Liver (tissue), 3 donors: ENCODE results near the gene TBC1D8B.
A peak's percentile ranks its signal among the peaks of the same experiment; 100 is the strongest.

ENCODE experiments used
- FOXA1 ChIP-seq: IDR thresholded peaks from 2 replicates; pipeline ENCODE4 v1.6.1; 2016; ENCODE audit warnings: antibody characterized with exemption
- GABPA ChIP-seq, 2 donors: IDR thresholded peaks in 1 of 2; conservative IDR thresholded peaks in 1 of 2; 2 replicates each; pipeline ENCODE4 v1.6.1; 2016; ENCODE audit warnings: antibody characterized with exemption in 2 of 2, mild to moderate bottlenecking in 1 of 2, moderate library complexity in 1 of 2
- JUND ChIP-seq, 2 donors: IDR thresholded peaks; 2 replicates each; pipeline ENCODE4 v1.6.1; 2016; ENCODE audit warnings: antibody characterized with exemption in 2 of 2
- RAD21 ChIP-seq, 2 donors: IDR thresholded peaks; 2 replicates each; pipeline ENCODE4 v1.6.1; 2016; ENCODE audit warnings: antibody characterized with exemption in 2 of 2, mild to moderate bottlenecking in 2 of 2
- RXRA ChIP-seq, 2 donors: IDR thresholded peaks; 2 replicates each; pipeline ENCODE4 v1.6.1; 2017 to 2018; ENCODE audit warnings: antibody characterized with exemption in 2 of 2, mild to moderate bottlenecking in 1 of 2
- SP1 ChIP-seq: IDR thresholded peaks from 2 replicates; pipeline ENCODE4 v1.6.1; 2018; ENCODE audit warnings: antibody characterized with exemption, mild to moderate bottlenecking
- TAF1 ChIP-seq: conservative IDR thresholded peaks from 2 replicates; pipeline ENCODE4 v1.6.1; 2016; ENCODE audit warnings: antibody characterized with exemption, mild to moderate bottlenecking
- YY1 ChIP-seq: IDR thresholded peaks from 2 replicates; pipeline ENCODE4 v1.6.1; 2016; ENCODE audit warnings: antibody characterized with exemption, mild to moderate bottlenecking
- TF ChIP-seq, protein P1 (sequence below): fragments of 150-350 bp; IDR thresholded peaks from 2 replicates; pipeline ENCODE4 v1.5.1; 2017; ENCODE audit warnings: improper control_type of control experiment, low read depth, low read length; ENCODE audit not compliant: missing input control
- TF ChIP-seq, protein P2 (sequence below): IDR thresholded peaks from 2 replicates; pipeline ENCODE4 v1.6.1; 2016; ENCODE audit warnings: antibody characterized with exemption
- TF ChIP-seq, protein P3 (sequence below): IDR thresholded peaks from 2 replicates; pipeline ENCODE4 v1.6.1; 2016; ENCODE audit warnings: antibody characterized with exemption
- TF ChIP-seq, protein P4 (sequence below): IDR thresholded peaks from 2 replicates; pipeline ENCODE4 v1.6.1; 2016; ENCODE audit warnings: antibody characterized with exemption
- donor health status: healthy.
- donor health status: healthy.

DNA sequence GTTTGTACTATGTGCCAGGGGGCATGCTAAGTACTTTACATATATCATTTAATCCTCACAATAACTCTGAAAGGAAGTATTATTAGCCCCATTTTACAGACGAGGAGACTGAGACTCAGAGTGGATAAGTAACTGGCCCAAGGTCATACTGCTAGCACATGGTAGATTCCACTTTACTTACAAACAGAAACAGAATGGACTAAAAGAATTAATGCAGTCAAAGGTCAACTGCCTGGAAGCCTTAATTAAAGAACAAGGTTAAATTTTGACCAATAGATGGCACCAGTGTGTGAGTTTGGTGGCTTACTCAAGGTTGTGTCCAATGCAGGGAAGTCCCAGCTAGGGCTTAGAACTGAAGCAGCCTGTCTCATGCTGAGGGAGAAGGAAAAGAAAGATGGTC lies 96.0 kb downstream of the TBC1D8B start:
- TF ChIP-seq, protein P1, sequence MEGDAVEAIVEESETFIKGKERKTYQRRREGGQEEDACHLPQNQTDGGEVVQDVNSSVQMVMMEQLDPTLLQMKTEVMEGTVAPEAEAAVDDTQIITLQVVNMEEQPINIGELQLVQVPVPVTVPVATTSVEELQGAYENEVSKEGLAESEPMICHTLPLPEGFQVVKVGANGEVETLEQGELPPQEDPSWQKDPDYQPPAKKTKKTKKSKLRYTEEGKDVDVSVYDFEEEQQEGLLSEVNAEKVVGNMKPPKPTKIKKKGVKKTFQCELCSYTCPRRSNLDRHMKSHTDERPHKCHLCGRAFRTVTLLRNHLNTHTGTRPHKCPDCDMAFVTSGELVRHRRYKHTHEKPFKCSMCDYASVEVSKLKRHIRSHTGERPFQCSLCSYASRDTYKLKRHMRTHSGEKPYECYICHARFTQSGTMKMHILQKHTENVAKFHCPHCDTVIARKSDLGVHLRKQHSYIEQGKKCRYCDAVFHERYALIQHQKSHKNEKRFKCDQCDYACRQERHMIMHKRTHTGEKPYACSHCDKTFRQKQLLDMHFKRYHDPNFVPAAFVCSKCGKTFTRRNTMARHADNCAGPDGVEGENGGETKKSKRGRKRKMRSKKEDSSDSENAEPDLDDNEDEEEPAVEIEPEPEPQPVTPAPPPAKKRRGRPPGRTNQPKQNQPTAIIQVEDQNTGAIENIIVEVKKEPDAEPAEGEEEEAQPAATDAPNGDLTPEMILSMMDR: peak; percentile 41
- TF ChIP-seq RXRA (IDR thresholded peaks at IDR 0.05) (peak; percentile 60 to 74), YY1 (peak; percentile 36), TAF1 (no peak), RAD21 (IDR thresholded peaks at IDR 0.05) (peak; percentile 79 to 88), JUND (IDR thresholded peaks at IDR 0.05) (no peak), GABPA (IDR thresholded peaks at IDR 0.05 in 1 of 2, conservative IDR thresholded peaks at IDR 0.05 in 1 of 2) (no peak), SP1 (peak; percentile 58), FOXA1 (no peak)
- TF ChIP-seq, protein P2, sequence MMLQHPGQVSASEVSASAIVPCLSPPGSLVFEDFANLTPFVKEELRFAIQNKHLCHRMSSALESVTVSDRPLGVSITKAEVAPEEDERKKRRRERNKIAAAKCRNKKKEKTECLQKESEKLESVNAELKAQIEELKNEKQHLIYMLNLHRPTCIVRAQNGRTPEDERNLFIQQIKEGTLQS: no peak
- TF ChIP-seq, protein P3, sequence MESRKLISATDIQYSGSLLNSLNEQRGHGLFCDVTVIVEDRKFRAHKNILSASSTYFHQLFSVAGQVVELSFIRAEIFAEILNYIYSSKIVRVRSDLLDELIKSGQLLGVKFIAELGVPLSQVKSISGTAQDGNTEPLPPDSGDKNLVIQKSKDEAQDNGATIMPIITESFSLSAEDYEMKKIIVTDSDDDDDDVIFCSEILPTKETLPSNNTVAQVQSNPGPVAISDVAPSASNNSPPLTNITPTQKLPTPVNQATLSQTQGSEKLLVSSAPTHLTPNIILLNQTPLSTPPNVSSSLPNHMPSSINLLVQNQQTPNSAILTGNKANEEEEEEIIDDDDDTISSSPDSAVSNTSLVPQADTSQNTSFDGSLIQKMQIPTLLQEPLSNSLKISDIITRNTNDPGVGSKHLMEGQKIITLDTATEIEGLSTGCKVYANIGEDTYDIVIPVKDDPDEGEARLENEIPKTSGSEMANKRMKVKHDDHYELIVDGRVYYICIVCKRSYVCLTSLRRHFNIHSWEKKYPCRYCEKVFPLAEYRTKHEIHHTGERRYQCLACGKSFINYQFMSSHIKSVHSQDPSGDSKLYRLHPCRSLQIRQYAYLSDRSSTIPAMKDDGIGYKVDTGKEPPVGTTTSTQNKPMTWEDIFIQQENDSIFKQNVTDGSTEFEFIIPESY: no peak
- TF ChIP-seq, protein P4, sequence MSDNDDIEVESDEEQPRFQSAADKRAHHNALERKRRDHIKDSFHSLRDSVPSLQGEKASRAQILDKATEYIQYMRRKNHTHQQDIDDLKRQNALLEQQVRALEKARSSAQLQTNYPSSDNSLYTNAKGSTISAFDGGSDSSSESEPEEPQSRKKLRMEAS: peak; percentile 35
